A673 (cell line): Measurements from ENCODE around the gene ACSL3. TPM values are rescaled to one million over a fixed set of nuclear protein-coding genes. Genes with fewer than 3 reads are reported as not detected.

Source experiments
- BruUV-seq: library from RNA; stranded (reverse); fragments of 400-500 nt; replicated peaks from 2 replicates; lab custom pipeline; 2021; lab: Mats Ljungman, UMichigan
- CTCF ChIA-PET: fragments of 300-600 bp; sonication (Branson Sonifier 250); formaldehyde crosslinking; loops from one replicate; lab custom pipeline; 2022; ENCODE audit warnings: antibody characterized with exemption; lab: Charles Lee
- POLR2A ChIA-PET: fragments of 300-600 bp; sonication (Branson Sonifier 250); formaldehyde crosslinking; loops from one replicate; lab custom pipeline; 2022; ENCODE audit warnings: antibody characterized with exemption; ENCODE audit not compliant: low non-redundant PET; lab: Charles Lee
- DNase-seq: peaks from one replicate; pipeline ENCODE4 v3.0.0-alpha.2; 2015; ENCODE audit warnings: low spot score
- H3K27ac ChIP-seq: fragments of 200-600 bp; sonication (generic); 2 replicates; pipeline ENCODE4 v1.5.1; 2016; ENCODE audit warnings: mixed run types, low read depth, mild to moderate bottlenecking, mixed read lengths, antibody characterized with exemption, low read length; ENCODE audit not compliant: poor library complexity, severe bottlenecking
- H3K27me3 ChIP-seq: fragments of 200-600 bp; sonication (generic); replicated peaks from 2 replicates; pipeline ENCODE4 v1.6.1; 2017; ENCODE audit warnings: mixed run types, low read depth, mild to moderate bottlenecking, mixed read lengths, antibody characterized with exemption, low read length; ENCODE audit not compliant: insufficient read depth, poor library complexity
- H3K36me3 ChIP-seq: fragments of 200-600 bp; sonication (generic); 2 replicates; pipeline ENCODE4 v1.6.1; 2016; ENCODE audit warnings: mixed run types, mild to moderate bottlenecking, mixed read lengths, antibody characterized with exemption, low read length; ENCODE audit not compliant: insufficient read depth, poor library complexity, severe bottlenecking
- H3K4me1 ChIP-seq: fragments of 200-600 bp; sonication (generic); 2 replicates; pipeline ENCODE4 v1.6.1; 2017; ENCODE audit warnings: mixed run types, mild to moderate bottlenecking, mixed read lengths, antibody characterized with exemption, low read length; ENCODE audit not compliant: insufficient read depth, poor library complexity, severe bottlenecking
- H3K4me3 ChIP-seq: fragments of 200-600 bp; sonication (generic); 2 replicates; pipeline ENCODE4 v1.5.1; 2016; ENCODE audit warnings: low read depth, mixed run types, mild to moderate bottlenecking, mixed read lengths, low read length; ENCODE audit not compliant: poor library complexity, severe bottlenecking
- H3K9me3 ChIP-seq: fragments of 200-600 bp; sonication (generic); 2 replicates; pipeline ENCODE4 v1.6.1; 2016; ENCODE audit warnings: mixed run types, low read depth, mild to moderate bottlenecking, mixed read lengths, antibody characterized with exemption, low read length; ENCODE audit not compliant: poor library complexity, severe bottlenecking
- EZH2 ChIP-seq: fragments of 200-600 bp; sonication (generic); IDR thresholded peaks from 2 replicates; pipeline ENCODE4 v1.6.1; 2017; ENCODE audit warnings: borderline replicate concordance, low read depth, mild to moderate bottlenecking, mixed read lengths, antibody characterized with exemption, low read length; ENCODE audit not compliant: poor library complexity, severe bottlenecking
- intact Hi-C: fragments of 100-400 bp; cut with micrococcal nuclease; formaldehyde crosslinking; loops from one replicate; pipeline ENCODE4 v1.10.0; 2022; ENCODE audit not compliant: unreplicated experiment
- total RNA-seq: library from RNA; stranded (reverse); gene quantifications from 2 replicates; pipeline ENCODE4 v1.2.3, GENCODE V29; 2021
- TF ChIP-seq, protein P1 (sequence below): fragments of 300-800, 200-600 bp; sonication (generic); conservative IDR thresholded peaks from 2 replicates; pipeline ENCODE4 v1.5.1; 2017; ENCODE audit warnings: low read depth, mild to moderate bottlenecking, antibody characterized with exemption, low read length, moderate library complexity, mixed read lengths

The ACSL3 gene
- total RNA-seq, 1 experiment from 2014 or later = 163 TPM

DNA sequence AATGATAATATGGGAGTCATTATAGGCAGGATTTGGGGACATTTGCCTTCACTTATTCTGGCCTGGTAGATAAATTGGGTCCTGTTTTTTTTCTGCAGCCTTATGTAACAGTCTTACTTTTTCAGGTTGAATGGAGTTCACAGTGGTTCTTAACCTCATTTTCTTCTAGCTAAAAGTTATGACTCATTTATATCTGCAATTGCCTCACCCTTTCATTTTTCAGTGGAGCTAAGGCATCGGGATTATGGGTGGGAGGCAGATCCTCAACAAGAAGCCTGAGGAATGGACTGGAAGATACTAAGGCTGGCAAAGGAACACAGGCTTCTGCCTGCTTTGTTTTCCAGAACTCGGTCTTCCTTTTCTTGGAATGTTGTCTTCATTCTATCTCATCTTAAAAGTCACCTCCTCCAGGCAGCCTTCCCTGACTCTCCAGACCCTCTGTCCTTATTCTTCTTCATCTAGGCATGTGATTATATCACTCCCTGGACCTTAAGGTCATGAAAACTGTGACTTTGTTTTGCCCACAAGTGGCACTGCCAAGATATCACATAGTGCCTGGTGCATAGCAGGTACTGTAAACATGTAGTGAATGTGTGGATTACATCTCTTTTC is 41.0 kb upstream of the ACSL3 start:
- ChIA-PET POLR2A (no interaction called here), CTCF (no interaction called here)
- intact Hi-C loops = no loop called here
- Histone ChIP-seq H3K4me3 (no peak overlapping the region), H3K9me3 (no peaks in the 10 kb centered on the region), H3K4me1 (no peaks in the 10 kb centered on the region), H3K27me3 (no peaks in the 10 kb centered on the region), H3K27ac (no peak overlapping the region), H3K36me3 (no peaks in the 10 kb centered on the region)
- TF ChIP-seq, protein P1, sequence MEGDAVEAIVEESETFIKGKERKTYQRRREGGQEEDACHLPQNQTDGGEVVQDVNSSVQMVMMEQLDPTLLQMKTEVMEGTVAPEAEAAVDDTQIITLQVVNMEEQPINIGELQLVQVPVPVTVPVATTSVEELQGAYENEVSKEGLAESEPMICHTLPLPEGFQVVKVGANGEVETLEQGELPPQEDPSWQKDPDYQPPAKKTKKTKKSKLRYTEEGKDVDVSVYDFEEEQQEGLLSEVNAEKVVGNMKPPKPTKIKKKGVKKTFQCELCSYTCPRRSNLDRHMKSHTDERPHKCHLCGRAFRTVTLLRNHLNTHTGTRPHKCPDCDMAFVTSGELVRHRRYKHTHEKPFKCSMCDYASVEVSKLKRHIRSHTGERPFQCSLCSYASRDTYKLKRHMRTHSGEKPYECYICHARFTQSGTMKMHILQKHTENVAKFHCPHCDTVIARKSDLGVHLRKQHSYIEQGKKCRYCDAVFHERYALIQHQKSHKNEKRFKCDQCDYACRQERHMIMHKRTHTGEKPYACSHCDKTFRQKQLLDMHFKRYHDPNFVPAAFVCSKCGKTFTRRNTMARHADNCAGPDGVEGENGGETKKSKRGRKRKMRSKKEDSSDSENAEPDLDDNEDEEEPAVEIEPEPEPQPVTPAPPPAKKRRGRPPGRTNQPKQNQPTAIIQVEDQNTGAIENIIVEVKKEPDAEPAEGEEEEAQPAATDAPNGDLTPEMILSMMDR = no peak
- TF ChIP-seq EZH2 = no peak
- BruUV-seq = no TSS peak
- no peak for DNase-seq

DNA sequence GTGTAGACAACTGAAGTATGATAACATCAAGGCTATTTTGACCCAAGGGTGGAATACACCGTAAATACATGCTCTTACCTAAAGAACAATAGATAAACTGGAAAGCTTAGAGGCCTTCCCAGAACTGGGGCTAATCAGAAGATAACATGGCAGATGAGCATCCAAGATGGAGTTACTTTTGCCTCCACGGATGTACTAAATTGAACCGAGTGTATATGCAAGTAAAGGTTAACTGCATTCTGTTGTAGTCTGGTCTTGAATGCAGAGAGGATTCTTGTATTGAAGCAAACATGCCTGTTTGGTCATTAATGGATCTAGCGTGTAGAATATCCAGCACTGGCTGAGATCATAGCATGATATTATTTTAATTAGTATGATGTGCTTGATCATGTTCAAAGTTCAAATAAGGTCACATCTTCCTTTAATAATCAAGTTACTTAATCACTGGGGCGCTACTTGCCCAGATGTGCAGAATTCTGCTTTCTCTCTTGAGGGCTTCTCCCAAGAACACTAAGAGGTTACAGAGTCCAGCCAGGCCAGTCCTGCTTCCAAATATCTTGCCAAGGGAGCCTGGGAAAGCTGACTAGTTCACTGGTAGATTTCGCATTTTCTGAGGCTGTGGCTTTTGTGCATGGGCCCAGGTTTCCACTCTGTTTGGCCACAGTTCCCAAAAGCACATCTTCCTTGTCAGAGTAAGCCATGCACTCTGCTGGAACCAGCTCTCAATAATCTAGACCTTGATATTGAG is 37.5 kb upstream of the ACSL3 start:
- no TSS peak for BruUV-seq
- H3K27ac ChIP-seq = no peak overlapping the region
- intact Hi-C loops = no loop called here
- H3K36me3 ChIP-seq = no peaks in the 10 kb centered on the region
- no peak for TF ChIP-seq EZH2
- TF ChIP-seq, protein P1 = no peak
- ChIA-PET CTCF (no interaction called here), POLR2A (no interaction called here)
- no peak for DNase-seq
- no peaks in the 10 kb centered on the region for H3K9me3 ChIP-seq
- H3K4me3 ChIP-seq = no peak overlapping the region
- no peaks in the 10 kb centered on the region for H3K27me3 ChIP-seq
- no peaks in the 10 kb centered on the region for H3K4me1 ChIP-seq

DNA sequence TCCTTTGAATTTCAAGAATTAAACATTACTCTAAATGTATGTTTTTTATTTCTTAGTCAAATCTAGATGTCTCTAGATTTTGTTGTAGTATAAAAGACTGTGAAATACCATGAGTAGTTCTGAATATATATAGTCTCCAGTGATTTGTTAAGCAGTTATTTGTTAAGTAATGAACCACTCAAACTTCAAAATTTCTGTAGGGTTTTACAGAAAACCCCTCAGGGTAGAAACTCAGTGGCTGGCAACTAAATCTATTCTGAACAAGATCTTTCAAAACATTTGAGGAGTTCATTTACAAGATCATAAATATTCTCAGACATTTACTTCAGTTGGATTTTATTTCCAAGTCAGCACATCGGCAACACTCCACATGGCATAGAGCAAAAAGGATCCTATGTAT is 35.8 kb upstream of the ACSL3 start:
- H3K4me1 ChIP-seq = no peaks in the 10 kb centered on the region
- ChIA-PET CTCF (no interaction called here), POLR2A (no interaction called here)
- TF ChIP-seq EZH2 = no peak
- TF ChIP-seq, protein P1 = no peak
- no peak for DNase-seq
- no peaks in the 10 kb centered on the region for H3K27me3 ChIP-seq
- intact Hi-C loops = no loop called here
- H3K36me3 ChIP-seq = no peaks in the 10 kb centered on the region
- no peaks in the 10 kb centered on the region for H3K9me3 ChIP-seq
- BruUV-seq = no TSS peak
- no peak overlapping the region for H3K4me3 ChIP-seq
- H3K27ac ChIP-seq = no peak overlapping the region
